Measurements from ENCODE around the gene ABCD1.

The ABCD1 gene

GRCh38 chrX:153688506-153688905 is 36.1 kb upstream of the ABCD1 start (continued):
- TF ChIP-seq ZNF350 (tag by site-specific recombination; IDR thresholded peaks at IDR 0.05) = no peak

GRCh38 chrX:153688911-153689590 is 35.6 kb upstream of the ABCD1 start:
- peak overlapping the region; percentile 73; the same call in 1 of the 2 replicates for H3K27ac ChIP-seq (ENCODE audit: extremely low read depth, low read depth, low read length)
- H3K4me3 ChIP-seq (ENCODE audit: low read depth, low read length) = peak overlapping the region; percentile 57
- no peaks in the 10 kb centered on the region for H3K4me1 ChIP-seq (ENCODE audit: control insufficient read depth, insufficient read depth, low read length)
- H3K36me3 ChIP-seq (ENCODE audit: control insufficient read depth in 2 of 2, insufficient read depth in 1 of 2, low read length in 2 of 2) = peaks cover 0 to 47% of the 10 kb centered on the region in 2 experiments; a peak in 1 of 3 replicates
- ChIA-PET CTCF (no interaction called here), POLR2A (interaction anchor here (0.9 kb wide), 1 partner anchor 19 kb away, joined by 3 read pairs; no protein-coding TSS in a partner anchor)
- H3K9me3 ChIP-seq (ENCODE audit: control insufficient read depth, insufficient read depth, low read depth, low read length) = no peaks in the 10 kb centered on the region
- TF ChIP-seq ZNF2 (tag by site-specific recombination; IDR thresholded peaks at IDR 0.05) (no peak), KLF10 (tag by site-specific recombination; IDR thresholded peaks at IDR 0.05) (no peak), SCRT2 (tag by site-specific recombination; IDR thresholded peaks at IDR 0.05) (no peak), ZNF133 (tag by site-specific recombination; IDR thresholded peaks at IDR 0.05) (no peak), ZNF488 (tag by site-specific recombination; IDR thresholded peaks at IDR 0.05) (no peak), BCL11B (tag by site-specific recombination; IDR thresholded peaks at IDR 0.05; ENCODE audit: low read depth) (no peak), ZBTB44 (tag by site-specific recombination; IDR thresholded peaks at IDR 0.05) (no peak), ZNF175 (tag by site-specific recombination; IDR thresholded peaks at IDR 0.05) (no peak), ZNF76 (tag by site-specific recombination; IDR thresholded peaks at IDR 0.05; ENCODE audit: borderline replicate concordance, low read depth) (no peak), ZNF510 (tag by site-specific recombination; IDR thresholded peaks at IDR 0.05; ENCODE audit: insufficient replicate concordance) (no peak), ZNF335 (tag by site-specific recombination; conservative IDR thresholded peaks at IDR 0.05) (no peak), ZNF843 (tag by site-specific recombination; IDR thresholded peaks at IDR 0.05) (no peak), ZNF169 (tag by site-specific recombination; IDR thresholded peaks at IDR 0.05) (no peak), ZNF148 (tag by site-specific recombination; IDR thresholded peaks at IDR 0.05; ENCODE audit: borderline replicate concordance) (no peak), GLI4 (tag by site-specific recombination; IDR thresholded peaks at IDR 0.05) (no peak), EGR2 (tag by site-specific recombination; IDR thresholded peaks at IDR 0.05; ENCODE audit: low read depth) (no peak), ZNF548 (tag by site-specific recombination; IDR thresholded peaks at IDR 0.05) (no peak), MEIS1 (CRISPR knock-in tag; IDR thresholded peaks at IDR 0.05; ENCODE audit: borderline replicate concordance) (no peak), ZNF280C (tag by site-specific recombination; IDR thresholded peaks at IDR 0.05) (no peak), ZNF266 (tag by site-specific recombination; IDR thresholded peaks at IDR 0.05; ENCODE audit: low read depth) (no peak), ZBTB21 (tag by site-specific recombination; IDR thresholded peaks at IDR 0.05) (no peak), ZNF580 (tag by site-specific recombination; IDR thresholded peaks at IDR 0.05) (no peak), ZSCAN23 (tag by site-specific recombination; IDR thresholded peaks at IDR 0.05) (no peak), ZNF555 (tag by site-specific recombination; conservative IDR thresholded peaks at IDR 0.05) (no peak), BCL11A (tag by site-specific recombination; IDR thresholded peaks at IDR 0.05; ENCODE audit: low read depth) (no peak), SP7 (tag by site-specific recombination; IDR thresholded peaks at IDR 0.05) (no peak), OVOL3 (tag by site-specific recombination; IDR thresholded peaks at IDR 0.05) (no peak)
- TF ChIP-seq, protein P1, sequence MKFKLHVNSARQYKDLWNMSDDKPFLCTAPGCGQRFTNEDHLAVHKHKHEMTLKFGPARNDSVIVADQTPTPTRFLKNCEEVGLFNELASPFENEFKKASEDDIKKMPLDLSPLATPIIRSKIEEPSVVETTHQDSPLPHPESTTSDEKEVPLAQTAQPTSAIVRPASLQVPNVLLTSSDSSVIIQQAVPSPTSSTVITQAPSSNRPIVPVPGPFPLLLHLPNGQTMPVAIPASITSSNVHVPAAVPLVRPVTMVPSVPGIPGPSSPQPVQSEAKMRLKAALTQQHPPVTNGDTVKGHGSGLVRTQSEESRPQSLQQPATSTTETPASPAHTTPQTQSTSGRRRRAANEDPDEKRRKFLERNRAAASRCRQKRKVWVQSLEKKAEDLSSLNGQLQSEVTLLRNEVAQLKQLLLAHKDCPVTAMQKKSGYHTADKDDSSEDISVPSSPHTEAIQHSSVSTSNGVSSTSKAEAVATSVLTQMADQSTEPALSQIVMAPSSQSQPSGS (tag by site-specific recombination; IDR thresholded peaks at IDR 0.05; ENCODE audit: low read depth) = no peak

Data from HEK293 (cell line).